ENCODE results near the gene SEC22C.

The SEC22C gene

GRCh38 chr3:42610976-42611375 lies 29.2 kb upstream of the SEC22C start:
- Histone ChIP-seq H3K4me3 (IDR thresholded peaks at IDR 0.05; ENCODE audit: insufficient read depth, low read depth, low read length) (no peak overlapping the region), H3K27me3 (ENCODE audit: insufficient read depth, low read depth) (no peaks in the 10 kb centered on the region), H3K79me2 (ENCODE audit: insufficient read depth, low read depth) (peaks cover 65% of the 10 kb centered on the region; the same call in 1 of the 2 replicates), H3K9ac (no peak overlapping the region), H2AFZ (ENCODE audit: low read depth) (no peak overlapping the region), H3K4me2 (no peak overlapping the region), H3K36me3 (ENCODE audit: insufficient read depth) (no peaks in the 10 kb centered on the region), H3K4me1 (ENCODE audit: low read depth, poor library complexity, severe bottlenecking) (peaks cover 3% of the 10 kb centered on the region), H4K20me1 (ENCODE audit: insufficient read depth) (no peaks in the 10 kb centered on the region), H3K27ac (no peak overlapping the region)
- TF ChIP-seq CTCF (conservative IDR thresholded peaks at IDR 0.05; ENCODE audit: low read depth, low read length) = no peak

- Histone ChIP-seq H4K20me1 (ENCODE audit: insufficient read depth) (no peaks in the 10 kb centered on the region), H3K36me3 (ENCODE audit: insufficient read depth) (no peaks in the 10 kb centered on the region), H3K4me1 (ENCODE audit: low read depth, poor library complexity, severe bottlenecking) (peaks cover 11% of the 10 kb centered on the region), H3K27me3 (ENCODE audit: insufficient read depth, low read depth) (no peaks in the 10 kb centered on the region), H3K4me2 (no peak overlapping the region), H3K79me2 (ENCODE audit: insufficient read depth, low read depth) (peaks cover 73% of the 10 kb centered on the region), H3K27ac (no peak overlapping the region), H3K9ac (no peak overlapping the region), H3K4me3 (IDR thresholded peaks at IDR 0.05; ENCODE audit: insufficient read depth, low read depth, low read length) (no peak overlapping the region), H2AFZ (ENCODE audit: low read depth) (no peak overlapping the region)
- no peak for TF ChIP-seq CTCF (conservative IDR thresholded peaks at IDR 0.05; ENCODE audit: low read depth, low read length)
Observed at GRCh38 chr3:42608581-42608980, 26.8 kb upstream of the SEC22C start.

- Histone ChIP-seq H2AFZ (ENCODE audit: low read depth) (no peak overlapping the region), H3K4me2 (no peak overlapping the region), H3K79me2 (ENCODE audit: insufficient read depth, low read depth) (peaks cover 73% of the 10 kb centered on the region), H3K27ac (no peak overlapping the region), H3K9ac (no peak overlapping the region), H3K4me1 (ENCODE audit: low read depth, poor library complexity, severe bottlenecking) (peaks cover 24% of the 10 kb centered on the region), H3K27me3 (ENCODE audit: insufficient read depth, low read depth) (no peaks in the 10 kb centered on the region), H3K4me3 (IDR thresholded peaks at IDR 0.05; ENCODE audit: insufficient read depth, low read depth, low read length) (no peak overlapping the region), H3K36me3 (ENCODE audit: insufficient read depth) (no peaks in the 10 kb centered on the region), H4K20me1 (ENCODE audit: insufficient read depth) (no peaks in the 10 kb centered on the region)
- TF ChIP-seq CTCF (conservative IDR thresholded peaks at IDR 0.05; ENCODE audit: low read depth, low read length) = no peak
Observed at GRCh38 chr3:42605546-42606173, 23.9 kb upstream of the SEC22C start.

GRCh38 chr3:42602961-42603360 lies 21.2 kb upstream of the SEC22C start:
- no peak overlapping the region for H3K4me2 ChIP-seq
- no peak for TF ChIP-seq CTCF (conservative IDR thresholded peaks at IDR 0.05; ENCODE audit: low read depth, low read length)
- H3K9ac ChIP-seq = no peak overlapping the region

More at GRCh38 chr3:42602961-42603360, 21.2 kb upstream of the SEC22C start:
- no peaks in the 10 kb centered on the region for H3K36me3 ChIP-seq (ENCODE audit: insufficient read depth)
- H3K4me1 ChIP-seq (ENCODE audit: low read depth, poor library complexity, severe bottlenecking) = peaks cover 24% of the 10 kb centered on the region
- H3K4me3 ChIP-seq (IDR thresholded peaks at IDR 0.05; ENCODE audit: insufficient read depth, low read depth, low read length) = no peak overlapping the region
- H3K79me2 ChIP-seq (ENCODE audit: insufficient read depth, low read depth) = peaks cover 60% of the 10 kb centered on the region
- H4K20me1 ChIP-seq (ENCODE audit: insufficient read depth) = no peaks in the 10 kb centered on the region
- no peaks in the 10 kb centered on the region for H3K27me3 ChIP-seq (ENCODE audit: insufficient read depth, low read depth)
- no peak overlapping the region for H2AFZ ChIP-seq (ENCODE audit: low read depth)
- H3K27ac ChIP-seq = no peak overlapping the region
